ENCODE results near the gene ZYX.
A peak's percentile ranks its signal among the peaks of the same experiment; 100 is the strongest.

DNA sequence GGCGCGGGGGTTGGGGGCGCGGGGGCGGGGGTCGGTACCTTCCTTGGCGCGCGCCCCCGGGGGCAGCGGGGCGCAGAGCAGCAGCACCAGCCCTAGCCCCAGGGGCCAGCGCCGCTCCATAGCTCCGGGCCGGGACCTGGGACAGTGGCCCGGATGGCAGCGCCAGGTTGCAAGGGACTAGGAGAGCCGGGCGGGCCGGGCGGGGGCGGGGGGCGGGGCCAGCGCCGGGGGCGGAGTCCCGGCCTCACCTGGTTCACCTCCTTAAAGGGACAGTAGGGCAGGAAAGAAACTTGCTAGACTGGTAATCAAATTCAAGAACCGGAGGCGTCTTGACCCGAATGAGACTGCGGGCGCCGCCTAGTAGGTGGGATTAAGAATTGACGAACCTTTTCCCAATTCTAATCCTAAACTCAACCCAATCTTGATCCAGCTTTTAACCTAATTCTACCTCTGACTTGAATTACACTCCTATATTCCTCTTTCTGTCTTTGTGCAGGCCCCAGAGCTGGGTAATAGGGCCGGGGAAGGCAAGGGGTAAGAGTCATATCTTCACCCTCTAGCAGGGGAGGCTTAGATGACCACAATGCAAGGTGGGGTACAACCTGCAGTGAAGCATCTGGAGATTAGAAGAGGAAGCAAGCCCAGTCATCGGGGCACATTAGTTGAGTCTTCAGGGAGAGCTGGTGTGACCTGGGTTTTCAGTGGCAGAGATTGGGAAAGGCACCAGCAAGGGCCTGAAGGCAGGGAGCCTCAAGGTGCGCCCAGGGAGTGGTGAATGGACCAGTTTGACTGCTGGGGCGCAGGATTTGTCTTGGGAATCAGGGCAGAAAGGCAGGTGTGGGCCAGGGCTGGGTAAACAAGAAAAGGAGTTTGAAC is 27.8 kb downstream of the ZYX start, which contains the start of gene EPHA1:
- TF ChIP-seq CTCF (conservative IDR thresholded peaks at IDR 0.05) (peak; percentile 83), EZH2 (IDR thresholded peaks at IDR 0.05; ENCODE audit: low read depth) (no peak)
